HG02588 (cell line): ENCODE measurements around the gene LMO4.

ENCODE experiments used
- ATAC-seq: cut with Tn5 transposase; IDR thresholded peaks from one replicate; pipeline ENCODE4 v1.9.1; 2021; ENCODE audit warnings: mild to moderate bottlenecking, moderate library complexity; ENCODE audit not compliant: unreplicated experiment

The LMO4 gene

DNA sequence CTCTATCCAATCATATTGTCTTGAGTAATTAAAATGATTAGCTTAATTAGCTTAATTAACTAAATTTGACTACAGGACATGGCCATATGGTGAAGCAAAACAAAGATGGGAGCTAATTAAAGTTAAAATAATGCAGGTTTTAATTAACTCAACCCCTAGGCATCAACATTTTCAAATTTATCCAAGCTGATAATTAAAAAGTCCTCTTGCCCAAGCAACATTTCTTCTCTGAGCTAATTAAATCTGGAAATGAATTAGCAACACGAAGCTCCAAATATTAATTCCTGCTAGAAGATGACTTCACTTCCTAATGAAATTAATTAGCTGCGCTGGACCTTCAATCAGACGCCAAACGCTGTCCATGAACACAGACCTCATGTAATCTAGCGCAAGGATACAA lies 27.9 kb downstream of the LMO4 start:
- no peak for ATAC-seq

GRCh38 chr1:87358219-87358618 lies 29.5 kb downstream of the LMO4 start:
- no peak for ATAC-seq

- ATAC-seq, result no peak
Observed at GRCh38 chr1:87359586-87359985, 30.9 kb downstream of the LMO4 start.

GRCh38 chr1:87362063-87362833 lies 33.6 kb downstream of the LMO4 start:
- no peak for ATAC-seq

GRCh38 chr1:87362834-87363426 lies 34.2 kb downstream of the LMO4 start:
- ATAC-seq, result no peak

DNA sequence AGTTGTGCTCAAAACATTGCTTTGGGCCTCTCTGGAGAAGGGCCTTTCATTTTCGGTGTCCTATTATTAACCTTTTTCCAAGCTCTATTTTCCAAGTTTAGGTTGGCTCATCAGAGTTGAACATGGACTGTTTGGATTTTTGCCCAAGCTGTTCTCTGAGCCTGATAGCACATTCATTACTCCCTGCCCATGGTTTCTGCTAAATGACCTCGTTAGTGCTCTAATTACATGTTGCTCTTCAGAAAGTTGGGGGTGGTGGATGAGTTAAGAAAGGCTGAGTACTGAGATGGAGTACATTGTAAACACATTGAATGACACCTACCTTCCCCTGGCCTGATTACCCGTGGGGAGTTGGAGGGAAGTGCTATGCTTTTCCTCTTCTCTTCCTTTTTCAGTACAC lies 38.9 kb downstream of the LMO4 start:
- ATAC-seq, result no peak

DNA sequence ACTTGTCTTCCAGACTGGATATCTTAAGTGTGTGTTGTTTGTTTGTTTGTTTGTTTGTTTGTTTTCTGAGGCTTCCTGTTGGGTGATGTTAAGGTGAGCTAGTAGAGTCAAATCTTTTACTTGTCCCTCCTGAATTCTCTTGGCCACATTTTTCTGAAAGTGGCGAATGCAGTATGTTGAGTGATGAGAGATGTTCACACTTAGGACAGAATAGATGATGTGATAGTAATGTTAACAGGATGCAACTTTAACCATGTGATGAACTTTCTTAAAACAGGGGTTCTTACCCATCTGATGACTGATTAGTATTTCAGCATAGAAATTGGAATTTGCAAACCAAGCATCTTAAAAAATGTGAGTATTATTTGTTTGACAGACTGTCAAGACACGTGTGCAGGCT lies 40.2 kb downstream of the LMO4 start:
- no peak for ATAC-seq

GRCh38 chr1:87369736-87370478 lies 41.2 kb downstream of the LMO4 start:
- no peak for ATAC-seq

GRCh38 chr1:87370544-87370943 lies 41.9 kb downstream of the LMO4 start:
- ATAC-seq, result no peak

GRCh38 chr1:87379306-87379705 lies 50.6 kb downstream of the LMO4 start:
- ATAC-seq, result no peak

GRCh38 chr1:87386217-87386790 lies 57.6 kb downstream of the LMO4 start:
- ATAC-seq, result no peak

GRCh38 chr1:87388411-87388810 lies 59.7 kb downstream of the LMO4 start:
- ATAC-seq, result no peak

GRCh38 chr1:87389011-87389410 lies 60.3 kb downstream of the LMO4 start:
- ATAC-seq, result no peak

GRCh38 chr1:87389546-87389945 lies 60.9 kb downstream of the LMO4 start:
- no peak for ATAC-seq

DNA sequence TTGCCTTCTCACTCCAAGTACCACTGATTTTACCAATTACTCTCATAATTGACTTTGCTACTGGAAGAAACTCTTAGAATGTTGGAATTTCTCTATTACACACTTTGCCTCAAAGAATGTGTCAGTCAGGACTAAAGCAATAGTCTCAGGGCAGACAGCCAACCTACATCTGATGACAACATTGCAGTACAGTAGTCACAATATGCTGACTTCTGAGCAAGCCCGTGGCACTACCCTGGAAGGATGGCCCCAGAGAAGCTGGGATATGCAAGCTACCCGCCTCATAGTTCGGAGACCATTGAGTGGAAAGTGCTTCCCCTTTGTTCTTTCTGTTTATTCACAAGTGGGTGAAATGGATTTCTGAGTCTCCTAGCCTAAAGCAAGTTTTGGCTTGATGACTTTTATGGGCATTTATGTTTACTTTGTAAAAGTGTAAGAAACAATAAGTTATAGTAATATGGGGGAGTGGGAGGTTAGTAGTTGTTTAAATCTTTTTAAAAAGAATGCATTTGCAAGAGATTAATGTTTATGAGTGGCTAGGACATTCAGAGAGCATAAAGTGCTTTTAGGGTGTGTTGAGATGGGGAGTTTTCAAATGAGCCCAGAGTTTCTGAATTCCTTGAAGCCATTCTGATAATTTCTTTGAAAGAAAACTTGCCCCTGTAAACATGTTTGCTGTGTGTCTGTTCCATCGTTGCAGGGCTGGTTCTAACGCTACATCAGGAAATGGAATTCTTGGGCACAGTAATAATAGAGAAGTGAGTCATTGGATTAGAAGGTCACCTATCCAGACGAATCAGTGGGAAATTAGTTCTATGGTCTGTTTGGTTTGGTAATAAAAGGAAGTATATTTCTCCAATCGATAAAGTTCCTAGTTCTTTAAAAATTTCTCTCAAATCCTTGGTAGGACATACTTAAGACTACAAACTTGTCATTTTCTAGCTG lies 63.8 kb downstream of the LMO4 start:
- no peak for ATAC-seq

GRCh38 chr1:87393445-87394085 lies 64.9 kb downstream of the LMO4 start:
- no peak for ATAC-seq

GRCh38 chr1:87394513-87394912 lies 65.8 kb downstream of the LMO4 start:
- ATAC-seq, result no peak

DNA sequence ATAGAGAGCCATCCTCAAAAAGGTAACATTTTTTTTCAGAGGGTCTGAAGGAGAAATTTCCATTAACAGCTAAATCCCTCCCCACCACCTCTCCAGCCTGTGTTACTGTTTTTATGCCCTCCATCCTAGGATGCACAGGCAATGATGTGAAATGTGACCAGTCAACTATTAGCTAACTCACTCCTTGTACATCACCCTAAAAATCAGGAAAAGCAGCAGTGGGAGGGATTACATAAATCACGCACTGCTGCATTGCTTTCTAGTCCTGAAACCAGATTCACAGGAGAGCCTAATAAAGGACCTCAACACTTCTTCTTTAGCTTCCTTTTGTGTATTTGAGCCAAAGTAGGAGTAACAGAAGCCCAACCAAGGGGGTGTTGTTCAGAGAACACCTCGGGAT lies 66.3 kb downstream of the LMO4 start:
- no peak for ATAC-seq
